CD4-positive, alpha-beta memory T cell (primary cell): ENCODE data around the gene CSNK1G3. TPM values are rescaled to one million over a fixed set of nuclear protein-coding genes. Genes with fewer than 3 reads are reported as not detected.

ENCODE experiments used
- CTCF ChIA-PET: fragments of 350-600 bp; sonication (Branson Sonifier 250); formaldehyde crosslinking; loops from one replicate; lab custom pipeline; 2021; ENCODE audit warnings: inconsistent platforms; ENCODE audit not compliant: partially characterized antibody; lab: Charles Lee
- POLR2A ChIA-PET: fragments of 350-600 bp; sonication (Branson Sonifier 250); formaldehyde crosslinking; loops from one replicate; lab custom pipeline; 2021; ENCODE audit not compliant: partially characterized antibody; lab: Charles Lee
- DNase-seq, 5 donors: peaks; one replicate each; pipeline versions ENCODE4 v3.0.0 to v3.0.0-alpha.2; 2020 to 2022; ENCODE audit warnings: mixed read lengths in 1 of 5
- H3K27ac ChIP-seq: one replicate; pipeline ENCODE4 v1.7.0; 2013; ENCODE audit warnings: low read depth, low read length
- H3K27me3 ChIP-seq: 2 replicates; pipeline ENCODE4 v1.7.0; 2013; ENCODE audit warnings: mild to moderate bottlenecking, low read length, moderate library complexity; ENCODE audit not compliant: insufficient read depth
- H3K36me3 ChIP-seq: 2 replicates; pipeline ENCODE4 v1.7.0; 2013; ENCODE audit warnings: mild to moderate bottlenecking, low read length, moderate library complexity; ENCODE audit not compliant: insufficient read depth
- H3K4me1 ChIP-seq: 2 replicates; pipeline ENCODE4 v1.7.0; 2013; ENCODE audit warnings: mild to moderate bottlenecking, low read length, moderate library complexity; ENCODE audit not compliant: insufficient read depth
- H3K4me3 ChIP-seq, 2 donors: one replicate each; pipeline ENCODE4 v1.7.0; 2013; ENCODE audit warnings: low read length in 2 of 2, mild to moderate bottlenecking in 1 of 2
- H3K9me3 ChIP-seq, 2 donors: one replicate each; pipeline ENCODE4 v1.7.0; 2013; ENCODE audit warnings: low read length in 2 of 2, control low read depth in 1 of 2; ENCODE audit not compliant: control insufficient read depth in 1 of 2
- H3K27ac Mint-ChIP-seq, 7 donors: one replicate each; pipeline ENCODE4 v1.8.0; 2020 to 2021; ENCODE audit warnings: mixed read lengths in 7 of 7, mild to moderate bottlenecking in 6 of 7, inconsistent platforms in 3 of 7, moderate library complexity in 3 of 7
- H3K27me3 Mint-ChIP-seq, 2 donors: one replicate each; pipeline ENCODE4 v1.8.0; 2020 to 2021; ENCODE audit warnings: mixed read lengths in 2 of 2
- H3K36me3 Mint-ChIP-seq, 2 donors: one replicate each; pipeline ENCODE4 v1.8.0; 2020 to 2021; ENCODE audit warnings: mixed read lengths in 2 of 2, inconsistent platforms in 1 of 2, mild to moderate bottlenecking in 1 of 2
- H3K4me1 Mint-ChIP-seq, 4 donors: one replicate each; pipeline ENCODE4 v1.8.0; 2020 to 2021; ENCODE audit warnings: mixed read lengths in 4 of 4, mild to moderate bottlenecking in 1 of 4
- H3K4me3 Mint-ChIP-seq, 8 donors: one replicate each; pipeline ENCODE4 v1.8.0; 2020 to 2021; ENCODE audit warnings: mixed read lengths in 8 of 8, mild to moderate bottlenecking in 7 of 8, moderate library complexity in 6 of 8, inconsistent platforms in 3 of 8
- H3K9me3 Mint-ChIP-seq, 8 donors: one replicate each; pipeline ENCODE4 v1.8.0; 2020 to 2021; ENCODE audit warnings: mixed read lengths in 8 of 8, mild to moderate bottlenecking in 5 of 8, inconsistent platforms in 3 of 8, moderate library complexity in 1 of 8
- intact Hi-C: fragments of 100-400 bp; cut with micrococcal nuclease; formaldehyde crosslinking; loops from one replicate; pipeline ENCODE4 v1.15.1; 2023
- polyA plus RNA-seq, 2 donors: library from polyadenylated mRNA; unstranded; fragments of 300-500 nt; fragmentation: Illumina TruSeq; gene quantifications; one replicate each; pipeline ENCODE4 v1.2.3, GENCODE V29; 2021
- total RNA-seq, 2 experiments: library from RNA; stranded (reverse); gene quantifications; one replicate each; pipeline ENCODE4 v1.2.3, GENCODE V29; 2021

Gene CSNK1G3
- total and polyA plus RNA-seq, 4 experiments from 2014 or later, result 23.2 to 93.0 (median 56.5) TPM

- Mint-ChIP-seq H3K4me3 (peak overlapping the region; percentile 23 to 75 (median 46)), H3K27me3 (no peaks in the 10 kb centered on the region), H3K4me1 (peaks cover 22 to 50% (median 29%) of the 10 kb centered on the region in 4 donors), H3K36me3 (peaks cover 4 to 14% of the 10 kb centered on the region in 2 donors), H3K27ac (peak overlapping the region; percentile 72 to 98 (median 95)), H3K9me3 (no peaks in the 10 kb centered on the region)
- Histone ChIP-seq H3K36me3 (no peaks in the 10 kb centered on the region), H3K4me1 (peaks cover 29% of the 10 kb centered on the region), H3K27me3 (no peaks in the 10 kb centered on the region), H3K4me3 (no peak overlapping the region), H3K9me3 (no peaks in the 10 kb centered on the region), H3K27ac (peak overlapping the region; percentile 53)
- POLR2A ChIA-PET, result interaction anchor here (0.6 to 6.3 kb wide), 10 partner anchors 8 to 134 kb away, joined by 3 to 71 read pairs (median 3); partner anchors contain the start of genes CEP120 and CSNK1G3
- CTCF ChIA-PET, result interaction anchor here (0.6 to 2.3 kb wide), 6 partner anchors 9 to 126 kb away, joined by 3 to 15 read pairs (median 4); partner anchors contain the start of genes CEP120 and CSNK1G3
- DNase-seq, result peak; percentile 72 to 90 (median 78)
- intact Hi-C loops, result loop anchor here (1.0 to 2.0 kb wide), 4 partner anchors 13 to 126 kb away; partner anchors contain the start of gene CEP120
These were observed 37.4 kb downstream of the CSNK1G3 start for GRCh38 chr5:123549256-123549904.

- no peak for DNase-seq
- intact Hi-C loops, result no loop called here
- peaks cover 14% of the 10 kb centered on the region for H3K4me1 ChIP-seq
- CTCF ChIA-PET, result no interaction called here
- peaks cover 10 to 22% (median 18%) of the 10 kb centered on the region in 4 donors for H3K4me1 Mint-ChIP-seq
- no peak overlapping the region for H3K4me3 ChIP-seq
- H3K9me3 Mint-ChIP-seq, result no peaks in the 10 kb centered on the region
- POLR2A ChIA-PET, result no interaction called here
- H3K36me3 Mint-ChIP-seq, result peaks cover 17 to 20% of the 10 kb centered on the region in 2 donors
- no peak overlapping the region for H3K4me3 Mint-ChIP-seq
- H3K36me3 ChIP-seq, result no peaks in the 10 kb centered on the region
- H3K9me3 ChIP-seq, result no peaks in the 10 kb centered on the region
- H3K27ac ChIP-seq, result no peak overlapping the region
- no peaks in the 10 kb centered on the region for H3K27me3 Mint-ChIP-seq
- no peaks in the 10 kb centered on the region for H3K27me3 ChIP-seq
- H3K27ac Mint-ChIP-seq, result peak overlapping the region in 1 of 7 donors; percentile 62
These were observed 42.6 kb downstream of the CSNK1G3 start for GRCh38 chr5:123554601-123555000.

GRCh38 chr5:123557907-123558306 lies 45.9 kb downstream of the CSNK1G3 start:
- POLR2A ChIA-PET, result interaction anchor here (1.1 kb wide), 1 partner anchor 136 kb away, joined by 3 read pairs; no protein-coding TSS in a partner anchor
- Histone ChIP-seq H3K9me3 (no peaks in the 10 kb centered on the region), H3K36me3 (no peaks in the 10 kb centered on the region), H3K27me3 (no peaks in the 10 kb centered on the region), H3K4me3 (no peak overlapping the region), H3K27ac (no peak overlapping the region), H3K4me1 (no peaks in the 10 kb centered on the region)
- Mint-ChIP-seq H3K4me1 (peaks cover 4 to 19% (median 10%) of the 10 kb centered on the region in 4 donors), H3K4me3 (no peak overlapping the region), H3K27me3 (no peaks in the 10 kb centered on the region), H3K27ac (peak overlapping the region in 1 of 7 donors; percentile 0), H3K9me3 (peaks cover 0 to 2% (median 0%) of the 10 kb centered on the region in 8 donors), H3K36me3 (peaks cover 27 to 30% of the 10 kb centered on the region in 2 donors)
- no peak for DNase-seq
- intact Hi-C loops, result no loop called here
- CTCF ChIA-PET, result no interaction called here

GRCh38 chr5:123558762-123559433 lies 46.9 kb downstream of the CSNK1G3 start:
- intact Hi-C loops, result no loop called here
- CTCF ChIA-PET, result no interaction called here
- Histone ChIP-seq H3K36me3 (no peaks in the 10 kb centered on the region), H3K4me3 (no peak overlapping the region), H3K27ac (no peak overlapping the region), H3K27me3 (no peaks in the 10 kb centered on the region), H3K4me1 (no peaks in the 10 kb centered on the region), H3K9me3 (no peaks in the 10 kb centered on the region)
- no peak overlapping the region for H3K4me3 Mint-ChIP-seq
- H3K27me3 Mint-ChIP-seq, result no peaks in the 10 kb centered on the region
- POLR2A ChIA-PET, result no interaction called here
- peaks cover 5 to 24% (median 11%) of the 10 kb centered on the region in 4 donors for H3K4me1 Mint-ChIP-seq
- H3K27ac Mint-ChIP-seq, result peak overlapping the region in 1 of 7 donors; percentile 2
- H3K9me3 Mint-ChIP-seq, result peaks cover 0 to 2% (median 0%) of the 10 kb centered on the region in 8 donors
- peaks cover 27 to 35% of the 10 kb centered on the region in 2 donors for H3K36me3 Mint-ChIP-seq
- no peak for DNase-seq

DNA sequence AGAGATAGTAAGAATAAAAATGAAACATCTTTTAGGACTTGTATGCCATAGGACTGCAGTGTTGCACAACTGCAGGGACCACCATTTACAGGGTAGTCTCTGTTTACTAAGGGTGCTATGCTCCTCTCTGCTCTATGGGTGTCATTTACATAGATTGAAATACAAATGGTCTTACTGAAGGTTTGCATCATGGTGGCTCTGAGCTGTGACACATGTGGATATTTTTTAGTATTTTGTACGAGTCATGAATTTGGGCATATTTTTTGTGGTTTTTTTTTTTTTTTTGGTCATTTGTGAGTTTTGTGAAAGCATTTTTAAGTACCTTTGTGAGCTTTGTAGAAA lies 47.4 kb downstream of the CSNK1G3 start:
- Mint-ChIP-seq H3K9me3 (peaks cover 0 to 2% (median 0%) of the 10 kb centered on the region in 8 donors), H3K27ac (no peak overlapping the region), H3K36me3 (peaks cover 25 to 35% of the 10 kb centered on the region in 2 donors), H3K4me1 (peaks cover 5 to 24% (median 11%) of the 10 kb centered on the region in 4 donors), H3K4me3 (no peak overlapping the region), H3K27me3 (no peaks in the 10 kb centered on the region)
- intact Hi-C loops, result no loop called here
- Histone ChIP-seq H3K4me3 (no peak overlapping the region), H3K27ac (no peak overlapping the region), H3K9me3 (no peaks in the 10 kb centered on the region), H3K4me1 (no peaks in the 10 kb centered on the region), H3K36me3 (no peaks in the 10 kb centered on the region), H3K27me3 (no peaks in the 10 kb centered on the region)
- ChIA-PET POLR2A (no interaction called here), CTCF (no interaction called here)
- no peak for DNase-seq

DNA sequence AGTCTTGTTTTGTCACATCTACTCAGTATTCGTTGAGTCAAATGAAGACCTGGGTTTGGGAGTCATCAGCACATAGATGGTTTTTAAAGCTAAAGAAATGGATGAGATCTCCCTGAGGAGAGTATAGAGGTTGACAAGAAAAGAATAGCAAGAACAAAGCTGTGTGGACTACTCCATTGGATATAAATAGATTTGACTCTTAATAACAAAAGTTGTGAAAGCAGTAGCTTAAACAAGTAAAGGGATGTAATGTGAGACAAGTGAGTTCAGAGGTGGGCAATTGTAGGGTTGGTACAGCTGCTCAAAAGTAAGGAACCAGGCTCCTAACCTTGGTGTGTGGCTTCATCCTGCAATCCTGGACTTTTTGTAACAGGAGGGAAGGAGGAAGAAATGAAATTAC lies 49.3 kb downstream of the CSNK1G3 start:
- Mint-ChIP-seq H3K27ac (peak overlapping the region in 1 of 7 donors; percentile 48), H3K4me3 (no peak overlapping the region), H3K27me3 (no peaks in the 10 kb centered on the region), H3K36me3 (peaks cover 26 to 44% of the 10 kb centered on the region in 2 donors), H3K4me1 (peaks cover 5 to 25% (median 10%) of the 10 kb centered on the region in 4 donors), H3K9me3 (peaks cover 0 to 3% (median 0%) of the 10 kb centered on the region in 8 donors)
- ChIA-PET POLR2A (interaction anchor here (1.8 kb wide), 1 partner anchor 138 kb away, joined by 5 read pairs; the partner anchor contains the start of gene CEP120), CTCF (interaction anchor here (1.3 to 1.5 kb wide), 2 partner anchors 43 to 138 kb away, joined by 3 read pairs; partner anchors contain the start of gene CEP120)
- intact Hi-C loops, result no loop called here
- Histone ChIP-seq H3K9me3 (no peaks in the 10 kb centered on the region), H3K27ac (no peak overlapping the region), H3K4me3 (no peak overlapping the region), H3K4me1 (no peaks in the 10 kb centered on the region), H3K36me3 (no peaks in the 10 kb centered on the region), H3K27me3 (no peaks in the 10 kb centered on the region)
- DNase-seq, result no peak

DNA sequence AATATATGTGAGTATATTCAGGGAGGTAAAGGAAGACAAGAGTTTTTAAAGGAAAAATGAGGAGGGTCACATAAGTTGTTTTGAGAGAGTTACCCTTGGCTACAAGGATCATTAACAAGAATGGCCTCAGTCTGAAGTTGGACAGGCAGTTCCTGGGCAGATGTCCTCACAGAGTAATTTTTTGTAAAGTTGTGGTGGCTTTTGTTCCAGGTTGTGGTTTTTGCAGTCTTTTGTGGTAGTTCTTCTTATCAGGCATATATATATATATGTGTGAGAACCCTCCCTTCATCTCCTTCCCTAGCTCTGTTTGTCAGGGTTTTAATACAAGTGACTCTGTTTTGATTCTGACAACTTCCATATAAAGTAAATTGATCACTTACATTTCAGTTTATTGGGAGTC lies 60.0 kb downstream of the CSNK1G3 start:
- Mint-ChIP-seq H3K27me3 (no peaks in the 10 kb centered on the region), H3K36me3 (peaks cover 22 to 30% of the 10 kb centered on the region in 2 donors), H3K4me1 (peaks cover 23 to 33% (median 28%) of the 10 kb centered on the region in 4 donors), H3K9me3 (peaks cover 0 to under 1% (median 0%) of the 10 kb centered on the region in 8 donors), H3K27ac (peak overlapping the region in 2 of 7 donors; percentile 63 to 82), H3K4me3 (peak overlapping the region in 1 of 8 donors; percentile 66)
- DNase-seq, result no peak
- Histone ChIP-seq H3K4me1 (peaks cover 4% of the 10 kb centered on the region), H3K9me3 (no peaks in the 10 kb centered on the region), H3K27ac (no peak overlapping the region), H3K36me3 (no peaks in the 10 kb centered on the region), H3K27me3 (no peaks in the 10 kb centered on the region), H3K4me3 (no peak overlapping the region)
- ChIA-PET POLR2A (no interaction called here), CTCF (no interaction called here)
- intact Hi-C loops, result no loop called here
